NCI-H748 (cell line): ENCODE measurements around the gene MRPL55.

ENCODE experiments used
- DNase-seq: peaks from one replicate; lab custom pipeline; 2025; ENCODE audit not compliant: unreplicated experiment; lab: John Stamatoyannopoulos, UW

MRPL55 gene

GRCh38 chr1:228088586-228089498 is 20.3 kb downstream of the MRPL55 start:
- DNase-seq = no peak

DNA sequence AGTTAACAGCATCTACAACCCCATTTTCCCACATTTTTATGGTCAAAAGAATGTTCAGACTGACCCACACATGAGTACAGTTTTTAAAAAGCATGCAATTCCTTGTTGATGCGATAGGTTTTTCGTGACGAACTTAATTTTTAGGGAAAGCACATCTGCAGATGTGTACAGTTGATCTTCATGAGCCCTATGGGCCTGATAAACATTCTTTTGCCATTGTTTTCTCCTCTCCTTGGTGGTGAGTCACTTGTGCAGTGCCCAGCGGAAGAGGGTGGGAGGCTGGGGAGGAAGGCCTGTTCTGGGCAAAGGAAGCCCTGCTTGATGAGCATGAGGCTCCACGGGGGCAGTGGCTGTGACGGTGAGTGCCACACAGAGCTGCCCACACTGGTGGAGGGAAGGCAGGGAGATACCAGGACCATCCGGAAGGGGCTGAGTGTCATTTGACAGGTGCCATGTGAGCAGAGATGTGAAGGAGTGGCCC is 21.3 kb downstream of the MRPL55 start:
- no peak for DNase-seq

GRCh38 chr1:228085287-228085951 is 23.7 kb downstream of the MRPL55 start:
- no peak for DNase-seq

GRCh38 chr1:228084797-228085196 is 24.3 kb downstream of the MRPL55 start:
- no peak for DNase-seq

GRCh38 chr1:228084325-228084724 is 24.8 kb downstream of the MRPL55 start:
- DNase-seq = no peak

DNA sequence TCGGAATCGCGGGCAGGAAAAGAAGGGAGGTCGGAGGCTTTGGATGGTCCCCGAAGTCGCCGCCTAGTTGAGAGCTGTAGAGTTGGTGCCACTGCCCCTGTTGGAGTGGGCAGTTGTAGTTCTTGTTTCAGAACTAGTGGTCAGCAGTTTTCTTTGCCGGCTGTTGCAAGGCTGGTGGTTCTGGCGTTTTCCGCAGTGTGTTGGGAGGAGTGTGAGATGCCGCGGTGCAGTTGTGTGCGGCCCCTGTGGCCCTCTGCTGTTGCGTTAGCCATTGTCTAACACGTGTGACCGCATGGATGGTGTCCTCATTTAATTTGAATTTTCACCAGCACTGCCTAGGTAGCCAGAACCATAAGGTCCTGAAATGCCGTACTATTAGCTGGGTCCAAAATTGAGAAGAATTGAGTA is 25.2 kb downstream of the MRPL55 start:
- DNase-seq = no peak

- DNase-seq = peak; percentile 39
Measured at GRCh38 chr1:228082918-228083870, 25.9 kb downstream of the MRPL55 start.

DNA sequence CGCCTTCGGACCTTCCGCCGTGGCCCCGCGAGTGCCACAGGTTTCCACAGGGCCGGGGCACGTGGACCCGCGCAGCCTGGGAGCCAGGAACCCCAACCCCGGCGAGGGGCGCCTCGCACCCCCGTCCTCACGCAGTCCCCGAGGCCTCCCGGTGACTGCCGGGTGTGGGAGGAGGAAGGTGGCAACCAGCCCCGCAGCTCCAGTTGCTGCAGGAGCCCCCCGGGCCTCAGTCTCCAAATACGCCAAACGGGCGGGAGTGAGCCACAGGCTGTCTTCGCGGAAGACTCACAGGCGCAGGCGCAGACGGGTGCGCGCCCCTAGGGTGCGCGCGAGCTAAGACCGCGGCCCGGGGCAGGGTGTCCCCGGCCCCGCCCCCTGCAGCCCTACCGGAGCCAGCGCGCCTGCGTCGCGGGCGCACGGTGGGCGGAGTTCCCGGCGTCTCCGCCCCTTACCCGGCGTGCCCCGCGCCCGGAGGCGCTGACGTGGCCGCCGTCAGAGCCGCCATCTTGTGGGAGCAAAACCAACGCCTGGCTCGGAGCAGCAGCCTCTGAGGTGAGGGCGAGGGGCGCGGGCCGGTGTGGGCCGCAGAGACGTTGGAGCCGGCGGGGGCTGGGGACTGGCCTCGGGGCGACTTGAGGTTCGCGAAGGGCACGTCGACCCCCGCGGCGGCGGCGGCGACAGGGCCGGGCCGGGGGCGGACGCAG is 26.7 kb downstream of the MRPL55 start, which contains the start of gene ARF1:
Gene ARF1 (plus strand): TSS at position 495 of the 704 bp plus-strand sequence. CDS start 14,407 bp downstream, outside the sequence.
- DNase-seq = peak; percentile 88

GRCh38 chr1:228081578-228082213 is 27.4 kb downstream of the MRPL55 start:
- DNase-seq = peak; percentile 15

DNA sequence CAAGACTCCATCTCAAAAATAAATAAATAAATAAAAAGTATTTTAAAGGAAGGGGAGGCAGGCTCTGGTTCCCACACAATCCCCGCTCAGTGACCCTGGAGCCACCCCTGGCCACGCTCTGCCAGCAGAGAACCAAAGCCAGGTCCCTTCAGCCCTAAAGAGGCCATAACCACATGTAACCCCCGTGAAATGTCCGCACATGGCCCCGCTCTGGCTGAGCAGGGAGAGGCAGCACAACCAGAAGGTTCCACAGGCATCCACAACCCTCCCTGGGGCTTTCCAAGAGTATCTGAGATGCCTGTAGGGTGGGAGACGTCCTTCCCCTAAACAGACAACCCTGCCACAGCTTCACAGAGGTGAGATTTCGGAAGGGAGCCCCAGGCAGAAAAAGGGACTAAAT is 28.0 kb downstream of the MRPL55 start:
- DNase-seq = no peak

DNA sequence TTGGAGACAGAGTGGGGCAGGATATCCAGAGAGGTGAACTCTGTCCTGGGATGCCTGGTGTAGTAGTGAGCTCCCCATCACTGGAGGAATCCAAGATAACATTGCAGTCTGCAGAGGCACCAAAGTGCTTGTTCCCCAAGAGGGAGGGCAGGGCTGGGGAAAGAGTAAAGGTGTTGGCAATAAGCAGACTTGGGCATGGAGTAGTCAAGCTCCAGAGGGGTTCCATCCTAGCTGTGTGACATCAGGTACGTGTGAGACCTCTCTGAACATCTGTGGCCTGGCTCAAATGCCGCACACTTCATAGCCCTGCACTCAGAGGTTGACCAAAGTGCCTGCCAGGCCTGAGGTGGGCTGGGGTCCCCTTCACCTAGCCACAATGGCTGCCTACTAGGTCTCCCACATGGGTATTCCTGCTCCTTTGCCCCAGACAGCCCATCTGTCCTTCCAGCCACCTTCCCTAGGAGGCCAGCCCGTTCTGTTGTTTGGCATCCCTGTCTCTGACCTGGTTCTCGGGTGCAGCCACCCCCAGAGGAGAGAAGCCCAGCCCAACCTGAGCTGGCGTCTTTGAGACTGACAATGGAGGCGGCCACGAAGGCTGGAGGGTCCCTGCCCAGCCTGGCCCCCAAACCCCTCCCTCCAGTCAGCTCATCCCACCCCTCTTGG is 29.4 kb downstream of the MRPL55 start:
- DNase-seq = no peak

DNA sequence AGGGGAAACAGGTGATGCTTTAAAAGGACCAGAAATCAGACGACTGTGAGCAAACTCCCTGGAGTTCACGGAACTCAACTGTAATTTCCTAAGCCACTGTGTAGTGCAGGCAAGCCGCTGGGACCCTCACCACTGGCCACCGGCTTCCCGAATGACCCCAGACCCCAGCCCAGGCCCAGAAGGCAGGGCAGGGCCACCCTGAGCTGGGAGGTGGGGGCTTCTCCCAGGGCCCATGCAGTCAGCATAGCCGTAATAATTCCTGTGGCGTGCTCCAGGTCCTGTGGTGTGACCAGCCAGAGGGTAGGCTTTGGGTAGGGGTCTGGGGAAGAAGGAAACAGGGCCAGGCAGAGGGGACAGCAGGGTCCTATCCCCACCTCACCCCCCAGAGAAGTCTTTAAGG is 30.1 kb downstream of the MRPL55 start:
- DNase-seq = no peak

- no peak for DNase-seq
Measured at GRCh38 chr1:228077565-228078330, 31.4 kb downstream of the MRPL55 start.

- no peak for DNase-seq
Measured at GRCh38 chr1:228076796-228077430, 32.2 kb downstream of the MRPL55 start.

GRCh38 chr1:228075801-228076271 is 33.3 kb downstream of the MRPL55 start:
- DNase-seq = no peak

DNA sequence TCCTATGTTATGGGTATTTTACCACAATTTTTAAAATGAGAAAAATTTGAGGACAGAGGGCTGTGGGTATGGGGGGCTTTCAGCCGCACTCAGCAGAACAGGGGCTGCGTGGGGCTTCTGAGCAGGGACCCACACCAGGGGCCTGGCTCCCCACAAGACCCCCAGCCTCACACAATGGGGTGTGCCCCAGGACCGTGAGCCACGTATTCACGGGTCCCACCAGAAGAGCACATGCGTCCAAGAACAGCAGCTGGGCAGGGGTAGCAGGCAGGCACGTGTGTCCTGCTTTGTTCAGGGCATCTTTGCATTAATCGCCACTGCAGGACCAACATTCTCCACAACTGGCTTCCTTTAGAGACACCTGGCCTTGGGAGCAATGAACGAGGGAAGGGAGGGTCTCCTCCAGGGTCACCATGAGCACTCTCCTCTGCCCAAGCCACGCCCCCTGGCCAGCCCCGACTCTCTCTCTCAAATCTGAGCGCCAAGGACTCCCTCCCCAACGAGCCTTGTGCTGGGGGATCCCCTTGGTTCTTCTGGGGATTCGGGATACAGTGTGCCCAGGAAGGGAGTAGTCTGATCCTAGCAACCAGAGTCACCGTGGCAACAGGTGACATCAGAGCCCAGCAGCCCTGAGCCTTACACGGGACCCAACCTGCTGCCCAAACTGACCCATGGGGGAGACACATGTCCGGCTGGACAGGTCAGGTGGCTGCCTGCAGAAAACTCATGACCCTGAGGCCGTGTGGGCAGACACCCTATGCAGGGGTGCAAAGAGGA is 34.0 kb downstream of the MRPL55 start:
- DNase-seq = peak; percentile 6
